Natural killer cell (primary cell): ENCODE results near the gene WFS1. TPM values are rescaled to one million over a fixed set of nuclear protein-coding genes. Genes with fewer than 3 reads are reported as not detected.

ENCODE experiments used
- ATAC-seq, 3 donors: fragments of 150-1000 bp in 2 of 3; fragments of 200-7000 bp in 1 of 3; cut with Tn5 transposase; 1 replicate in 1 of 3; 2 replicates in 2 of 3; pipeline ENCODE4 v1.10.0; 2021; ENCODE audit warnings: mild to moderate bottlenecking in 2 of 3, moderate library complexity in 2 of 3
- DNase-seq, 2 donors: peaks; one replicate each; pipeline versions ENCODE4 v3.0.0 to v3.0.0-alpha.2; 2013 to 2021; ENCODE audit warnings: mixed read lengths in 1 of 2
- H3K27ac ChIP-seq: one replicate; pipeline ENCODE4 v1.5.1; 2013; ENCODE audit warnings: mild to moderate bottlenecking, low read length
- H3K27me3 ChIP-seq: one replicate; pipeline ENCODE4 v1.6.1; 2013; ENCODE audit warnings: low read length; ENCODE audit not compliant: control insufficient read depth, insufficient read depth
- H3K36me3 ChIP-seq: one replicate; pipeline ENCODE4 v1.6.1; 2013; ENCODE audit warnings: low read length; ENCODE audit not compliant: control insufficient read depth, insufficient read depth
- H3K4me1 ChIP-seq: one replicate; pipeline ENCODE4 v1.6.1; 2013; ENCODE audit warnings: low read length; ENCODE audit not compliant: control insufficient read depth, insufficient read depth
- H3K4me3 ChIP-seq: one replicate; pipeline ENCODE4 v1.5.1; 2013; ENCODE audit warnings: low read length
- H3K9me3 ChIP-seq: one replicate; pipeline ENCODE4 v1.6.1; 2013; ENCODE audit warnings: low read length; ENCODE audit not compliant: control insufficient read depth, insufficient read depth
- H3K27ac Mint-ChIP-seq, 2 donors: one replicate each; pipeline ENCODE4 v1.8.0; 2022; ENCODE audit warnings: mild to moderate bottlenecking in 2 of 2, mixed read lengths in 2 of 2, moderate library complexity in 1 of 2
- H3K27me3 Mint-ChIP-seq, 2 donors: one replicate each; pipeline ENCODE4 v1.8.0; 2022; ENCODE audit warnings: low read depth in 2 of 2, mixed read lengths in 2 of 2
- H3K36me3 Mint-ChIP-seq: one replicate; pipeline ENCODE4 v1.8.0; 2022; ENCODE audit warnings: mixed read lengths
- H3K4me1 Mint-ChIP-seq, 2 donors: one replicate each; pipeline ENCODE4 v1.8.0; 2022; ENCODE audit warnings: mixed read lengths in 2 of 2
- H3K4me3 Mint-ChIP-seq: one replicate; pipeline ENCODE4 v1.8.0; 2022; ENCODE audit warnings: mild to moderate bottlenecking, moderate library complexity, mixed read lengths
- H3K9me3 Mint-ChIP-seq, 2 donors: one replicate each; pipeline ENCODE4 v1.8.0; 2022; ENCODE audit warnings: mixed read lengths in 2 of 2
- CTCF ChIP-seq: fragments of 200-600 bp; IDR thresholded peaks from one replicate; pipeline ENCODE4 v1.8.0; 2022; ENCODE audit warnings: antibody characterized with exemption
- WGBS: methylation state at CpG from one replicate; pipeline ENCODE4 v1.1.7; 2013; ENCODE audit warnings: missing lambda C conversion rate; ENCODE audit not compliant: insufficient coverage; 5-methylcytosine and 5-hydroxymethylcytosine counted together
- intact Hi-C: fragments of 100-400 bp; cut with micrococcal nuclease; formaldehyde crosslinking; loops from one replicate; pipeline ENCODE4 v1.14.2; 2022
- total RNA-seq, 4 donors: library from RNA; stranded (reverse); fragments of 120-200 nt in 1 of 4; gene quantifications; one replicate each; pipeline versions ENCODE4 v1.2.3 to v1.2.4, GENCODE V29; 2013 to 2022

Gene WFS1
- total RNA-seq, 3 donors from 2014 or later (not counting 1 experiment from before 2014, with no cell fraction given) = 3.0 to 5.6 (median 3.5) TPM

GRCh38 chr4:6319530-6320150 lies 50.0 kb downstream of the WFS1 start:
- no peaks in the 10 kb centered on the region for H3K27me3 ChIP-seq
- no peaks in the 10 kb centered on the region for H3K36me3 Mint-ChIP-seq
- no peak for DNase-seq

GRCh38 chr4:6320663-6321062 lies 51.0 kb downstream of the WFS1 start:
- no peak for TF ChIP-seq CTCF
- Mint-ChIP-seq H3K36me3 (no peaks in the 10 kb centered on the region), H3K4me1 (peaks cover 0 to 10% of the 10 kb centered on the region in 2 donors), H3K4me3 (no peak overlapping the region), H3K27ac (no peak overlapping the region), H3K27me3 (peaks cover 18 to 32% of the 10 kb centered on the region in 2 donors), H3K9me3 (no peaks in the 10 kb centered on the region)
- no peaks in the 10 kb centered on the region for H3K27me3 ChIP-seq
- H3K4me1 ChIP-seq = no peaks in the 10 kb centered on the region
- no peak overlapping the region for H3K27ac ChIP-seq
- no peak overlapping the region for H3K4me3 ChIP-seq
- DNase-seq = no peak
- H3K9me3 ChIP-seq = peaks cover 4% of the 10 kb centered on the region
- intact Hi-C loops = no loop called here
- H3K36me3 ChIP-seq = no peaks in the 10 kb centered on the region
- no peak for ATAC-seq
- 25% methylated on average over 5 of the region's 6 CpGs for WGBS

More at GRCh38 chr4:6319530-6320150, 50.0 kb downstream of the WFS1 start:
- 85% methylated on average over 10 of the region's 12 CpGs for whole genome bisulfite sequencing
- Mint-ChIP-seq H3K9me3 (no peaks in the 10 kb centered on the region), H3K27me3 (peaks cover 14 to 34% of the 10 kb centered on the region in 2 donors), H3K4me3 (no peak overlapping the region), H3K4me1 (peaks cover 0 to 9% of the 10 kb centered on the region in 2 donors), H3K27ac (no peak overlapping the region)
- ATAC-seq = no peak
- Histone ChIP-seq H3K27ac (no peak overlapping the region), H3K4me3 (no peak overlapping the region), H3K4me1 (no peaks in the 10 kb centered on the region), H3K36me3 (no peaks in the 10 kb centered on the region), H3K9me3 (peaks cover 4% of the 10 kb centered on the region)
- TF ChIP-seq CTCF = no peak
- intact Hi-C loops = no loop called here

- H3K4me1 Mint-ChIP-seq = peaks cover 0 to 10% of the 10 kb centered on the region in 2 donors
- no peaks in the 10 kb centered on the region for H3K9me3 Mint-ChIP-seq
- no peak overlapping the region for H3K27ac ChIP-seq
- H3K27ac Mint-ChIP-seq = no peak overlapping the region
- peaks cover 4% of the 10 kb centered on the region for H3K9me3 ChIP-seq
- H3K36me3 Mint-ChIP-seq = no peaks in the 10 kb centered on the region
- no peaks in the 10 kb centered on the region for H3K27me3 ChIP-seq
- intact Hi-C loops = no loop called here
- no peak for TF ChIP-seq CTCF
- DNase-seq = no peak
- no peaks in the 10 kb centered on the region for H3K4me1 ChIP-seq
- 94% methylated on average over 1 of the region's 2 CpGs for WGBS
- peaks cover 21 to 36% of the 10 kb centered on the region in 2 donors for H3K27me3 Mint-ChIP-seq
- no peak overlapping the region for H3K4me3 ChIP-seq
- ATAC-seq = no peak
- H3K4me3 Mint-ChIP-seq = no peak overlapping the region
- H3K36me3 ChIP-seq = no peaks in the 10 kb centered on the region
Observed at GRCh38 chr4:6321361-6321760, 51.7 kb downstream of the WFS1 start.
